HG03066 (cell line): Measurements from ENCODE around the gene DENND5B.
A peak's percentile ranks its signal among the peaks of the same experiment; 100 is the strongest.
"Not testable (repeated sequence)": the region's sequence is repeated elsewhere in the genome, so short reads cannot be mapped to it uniquely, and the experiment has no call there.

Experiments
- ATAC-seq: cut with Tn5 transposase; IDR thresholded peaks from one replicate; pipeline ENCODE4 v1.9.1; 2021; ENCODE audit warnings: low read depth; ENCODE audit not compliant: unreplicated experiment

DENND5B gene

GRCh38 chr12:31393004-31393550 lies 197.9 kb downstream of the DENND5B start:
- no peak for ATAC-seq

- ATAC-seq = no peak
Measured at GRCh38 chr12:31390991-31391390, 199.9 kb downstream of the DENND5B start.

DNA sequence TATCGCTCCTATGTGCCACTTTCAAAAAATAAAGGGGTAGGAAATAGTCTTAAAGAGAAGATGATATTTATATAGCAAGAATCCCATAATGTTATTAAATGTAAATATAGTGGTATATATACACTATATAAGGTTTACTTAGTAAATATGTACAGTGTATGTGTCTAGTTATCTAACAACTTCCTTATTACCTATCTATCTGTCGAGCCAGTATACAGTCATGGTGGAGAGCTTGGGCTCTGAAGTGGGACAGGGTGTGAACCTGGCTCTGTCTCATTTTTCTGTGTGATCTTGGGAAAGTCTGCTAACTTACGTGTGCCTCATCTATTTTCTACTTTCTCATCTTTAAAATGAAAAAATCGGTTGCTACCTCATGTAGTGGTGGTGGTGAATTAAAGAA lies 202.2 kb downstream of the DENND5B start:
- no peak for ATAC-seq

DNA sequence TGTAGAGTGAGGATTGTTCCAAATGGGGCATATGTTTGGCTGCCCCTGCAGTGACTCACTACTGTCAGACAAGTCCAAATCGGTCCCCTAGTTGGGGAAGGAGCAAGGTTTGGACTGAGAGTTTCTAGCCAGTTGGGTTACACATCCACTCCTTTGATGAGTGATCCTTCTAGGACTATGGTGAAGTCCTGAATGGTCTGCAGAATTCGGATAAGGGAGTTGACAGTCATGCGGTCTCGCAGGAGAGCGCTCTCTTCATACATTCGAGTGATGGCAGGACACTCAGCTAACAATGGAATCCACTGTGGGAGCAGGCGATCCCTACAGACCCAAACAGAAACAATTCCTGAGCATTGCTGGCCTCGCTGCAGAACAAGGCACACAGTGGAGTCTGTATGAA lies 203.5 kb downstream of the DENND5B start:
- ATAC-seq = no peak

DNA sequence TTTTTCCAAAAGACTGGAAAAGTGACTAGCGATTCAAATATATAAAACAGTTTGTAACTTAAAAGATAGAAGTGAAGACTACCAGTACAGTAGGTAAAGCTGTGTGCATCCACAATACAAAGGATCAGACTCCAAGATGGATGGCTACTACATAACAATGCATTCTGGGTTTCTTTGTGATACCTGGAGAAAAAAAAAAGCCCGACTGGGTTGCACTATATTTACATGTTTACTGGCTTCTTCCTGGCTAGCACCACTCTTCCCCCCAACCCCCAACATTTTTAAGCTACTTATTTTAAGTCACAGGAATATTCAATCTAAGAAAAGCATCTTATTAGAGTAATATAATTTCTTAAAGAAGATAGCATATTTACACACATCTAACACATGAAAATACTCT lies 203.9 kb downstream of the DENND5B start:
- no peak for ATAC-seq

DNA sequence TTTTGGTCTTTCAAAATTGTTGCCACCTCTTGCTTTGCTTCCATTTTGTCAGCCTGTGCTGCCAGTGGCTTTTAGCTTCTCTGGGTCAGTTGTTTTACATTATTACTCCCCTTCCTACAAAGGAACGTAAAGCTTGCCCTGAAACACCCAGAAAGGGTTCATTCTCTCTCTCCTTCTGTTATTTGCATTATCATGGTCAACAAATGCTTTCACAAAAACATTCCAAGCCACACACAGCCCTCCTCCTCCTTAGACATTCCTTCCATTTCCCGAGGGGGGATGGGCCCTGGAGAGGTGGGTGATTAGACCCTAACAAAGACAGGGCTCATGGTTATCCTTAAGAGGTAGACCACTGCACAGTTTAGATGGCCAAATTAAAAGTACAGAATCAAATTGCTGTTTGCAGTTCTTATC lies 204.6 kb downstream of the DENND5B start:
- ATAC-seq = no peak

- ATAC-seq = not testable (repeated sequence)
Measured at GRCh38 chr12:31377210-31377609, 213.7 kb downstream of the DENND5B start.

DNA sequence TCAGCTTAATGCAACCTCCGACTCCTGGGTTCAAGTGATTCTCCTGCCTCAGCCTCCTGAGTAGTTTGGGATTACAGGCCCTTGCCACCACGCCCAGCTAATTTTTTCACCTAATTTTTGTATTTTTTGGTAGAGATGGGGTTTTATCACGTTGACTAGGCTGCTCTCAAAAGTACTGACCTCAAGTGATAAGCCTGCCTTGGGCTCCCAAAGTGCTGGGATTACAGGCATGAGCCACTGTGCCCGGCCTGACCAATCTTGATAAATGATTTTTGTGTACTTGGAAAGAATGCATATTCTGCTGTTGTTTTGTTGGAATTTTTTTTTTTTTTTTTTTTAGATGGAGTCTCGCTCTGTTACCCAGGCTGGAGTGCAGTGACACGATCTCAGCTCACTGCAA lies 215.5 kb downstream of the DENND5B start:
- ATAC-seq = not testable (repeated sequence)

- no peak for ATAC-seq
Measured at GRCh38 chr12:31371256-31371620, 219.7 kb downstream of the DENND5B start.

GRCh38 chr12:31370531-31371255 lies 220.2 kb downstream of the DENND5B start:
- ATAC-seq = no peak

DNA sequence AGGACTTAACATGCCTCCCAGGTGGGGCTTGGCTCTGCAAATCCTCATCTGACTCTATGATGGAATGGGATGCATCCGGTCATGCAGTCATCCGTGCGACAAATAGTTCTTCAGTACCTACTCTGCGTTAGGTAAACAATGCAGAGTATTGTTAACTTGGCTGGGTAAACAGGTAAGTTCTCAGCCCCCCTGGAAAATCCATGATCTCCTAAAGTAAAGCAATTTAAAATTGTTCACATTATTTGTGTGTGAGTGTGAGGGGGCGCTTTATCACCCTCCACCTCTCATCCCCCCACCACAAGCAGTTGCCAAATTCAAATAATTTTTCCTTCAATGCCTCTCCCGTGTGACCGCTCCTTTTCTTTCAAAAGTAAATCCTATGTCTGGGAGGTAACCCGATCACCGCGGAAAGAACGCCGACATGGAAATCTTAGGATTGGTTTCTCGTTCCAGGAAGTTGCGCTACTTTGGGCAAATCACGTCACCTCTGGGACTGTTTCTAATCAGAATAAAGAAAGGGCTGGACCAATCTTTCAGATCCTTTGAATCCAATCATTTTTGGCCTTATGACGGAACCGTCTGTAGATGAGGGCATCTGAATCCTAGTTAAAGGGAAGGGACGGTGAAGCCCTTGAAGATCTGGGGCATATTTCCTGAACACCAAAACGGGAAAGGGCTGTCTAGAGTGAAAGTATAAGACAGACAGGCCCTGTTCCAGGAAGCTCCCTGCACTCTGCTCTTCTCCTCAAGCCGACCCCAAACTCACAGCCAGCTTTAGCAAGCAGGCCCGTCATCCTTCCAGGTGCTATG lies 221.0 kb downstream of the DENND5B start:
- no peak for ATAC-seq

- ATAC-seq = no peak
Measured at GRCh38 chr12:31368666-31369361, 222.1 kb downstream of the DENND5B start.

- ATAC-seq = no peak
Measured at GRCh38 chr12:31366104-31366621, 224.8 kb downstream of the DENND5B start.

GRCh38 chr12:31363831-31364230 lies 227.1 kb downstream of the DENND5B start:
- no peak for ATAC-seq

DNA sequence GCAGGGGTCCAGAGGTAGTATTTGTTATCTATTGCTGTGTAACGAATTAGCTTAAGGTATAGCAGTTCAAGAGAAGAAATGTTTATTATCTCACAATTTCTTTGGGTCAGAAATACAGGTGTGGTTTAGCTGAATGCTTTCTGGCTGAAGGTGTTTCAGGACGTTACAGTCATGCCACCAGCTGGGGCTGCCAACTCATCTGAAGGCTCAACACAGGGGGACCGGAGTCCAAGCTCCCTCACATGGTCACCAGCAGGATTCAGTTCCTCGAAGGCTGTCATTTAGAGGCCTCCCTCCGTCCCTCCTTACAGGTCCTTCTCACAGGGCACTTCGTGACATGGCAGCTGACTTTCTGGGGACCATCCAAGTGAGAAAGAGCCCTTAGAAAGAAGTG lies 227.5 kb downstream of the DENND5B start:
- no peak for ATAC-seq

- ATAC-seq = peak; percentile 74
Measured at GRCh38 chr12:31362759-31363415, 228.0 kb downstream of the DENND5B start.

GRCh38 chr12:31362115-31362758 lies 228.7 kb downstream of the DENND5B start:
- ATAC-seq = peak; percentile 47

DNA sequence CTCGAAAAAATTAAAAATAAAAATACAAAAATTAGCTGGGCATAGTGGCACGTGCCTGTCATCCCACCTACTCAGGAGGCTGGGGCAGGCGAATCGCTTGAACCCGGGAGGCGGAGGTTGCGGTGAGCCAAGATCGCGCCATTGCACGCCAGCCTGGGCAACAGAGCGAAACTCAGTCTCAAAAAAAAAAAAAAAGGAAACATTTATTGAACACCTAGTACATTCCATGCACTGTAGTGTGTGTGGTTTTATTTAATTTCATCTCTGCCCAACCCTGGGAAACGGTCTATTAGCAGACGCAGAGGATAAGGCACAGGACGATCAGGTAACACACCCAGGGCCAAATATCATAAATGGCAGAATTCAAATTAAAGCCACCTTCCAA lies 229.2 kb downstream of the DENND5B start:
- ATAC-seq = no peak

DNA sequence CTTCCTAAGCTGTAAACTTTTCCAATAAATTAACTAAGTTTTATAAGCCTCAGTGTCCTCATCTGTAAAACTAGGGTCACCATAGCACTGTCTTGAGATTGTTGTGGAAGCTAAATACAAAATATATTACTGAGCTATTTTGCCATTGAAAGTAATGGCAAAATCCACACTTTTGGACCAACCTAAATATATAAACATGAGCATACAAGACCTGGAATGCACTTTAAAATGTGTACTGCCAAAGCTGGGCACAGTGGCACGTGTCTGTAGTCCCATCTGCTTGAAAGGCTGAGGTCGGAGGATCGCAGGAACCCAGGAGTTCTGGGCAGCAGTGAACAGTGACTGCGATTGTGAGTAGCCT lies 235.2 kb downstream of the DENND5B start:
- no peak for ATAC-seq
